Tibial nerve (tissue), 4 donors: ENCODE results near the gene ZNF560. TPM values are rescaled to one million over a fixed set of nuclear protein-coding genes. Genes with fewer than 3 reads are reported as not detected.

Experiments used
- DNase-seq, 2 donors: peaks; one replicate each; pipeline ENCODE4 v3.0.0-alpha.2; 2019; ENCODE audit warnings: low spot score in 2 of 2
- H3K27ac ChIP-seq, 4 donors: fragments of 200-600 bp; sonication (generic) in 3 of 4; one replicate each; pipeline ENCODE4 v1.5.1; 2017 to 2019; ENCODE audit warnings: mild to moderate bottlenecking in 1 of 4
- H3K27me3 ChIP-seq, 2 donors: fragments of 200-600 bp; sonication (generic) in 1 of 2; one replicate each; pipeline versions ENCODE4 v1.5.1 to v1.6.0; 2017 to 2019
- H3K36me3 ChIP-seq, 3 donors: fragments of 200-600 bp; sonication (generic); one replicate each; pipeline ENCODE4 v1.5.1; 2018 to 2019
- H3K4me1 ChIP-seq, 4 donors: fragments of 200-600 bp; sonication (generic) in 3 of 4; one replicate each; pipeline ENCODE4 v1.5.1; 2017 to 2019
- H3K4me3 ChIP-seq, 4 donors: fragments of 200-600 bp; sonication (generic) in 3 of 4; one replicate each; pipeline ENCODE4 v1.5.1; 2017 to 2019; ENCODE audit warnings: mild to moderate bottlenecking in 1 of 4, moderate library complexity in 1 of 4
- H3K9me3 ChIP-seq, 4 donors: fragments of 200-600 bp; sonication (generic) in 3 of 4; one replicate each; pipeline ENCODE4 v1.5.1; 2017 to 2019
- EP300 ChIP-seq, 2 donors: sonication (generic); formaldehyde crosslinking; IDR thresholded peaks; one replicate each; pipeline ENCODE4 v1.6.1; 2017; ENCODE audit warnings: antibody characterized with exemption in 2 of 2, mild to moderate bottlenecking in 1 of 2
- POLR2A ChIP-seq, 2 donors: fragments of 450-650 bp; IDR thresholded peaks; one replicate each; pipeline ENCODE4 v1.6.1; 2017; ENCODE audit warnings: antibody characterized with exemption in 2 of 2, mild to moderate bottlenecking in 2 of 2, moderate library complexity in 2 of 2
- WGBS, 2 donors: methylation state at CpG; one replicate each; pipeline ENCODE4 v1.1.5; 2018; 5-methylcytosine and 5-hydroxymethylcytosine counted together
- total RNA-seq, 4 donors: library from RNA; depleted of rRNA; stranded (reverse); fragments of >200 nt; gene quantifications; one replicate each; pipeline ENCODE4 v1.1.0, GENCODE V29; 2016
- TF ChIP-seq, protein P1 (sequence below), 5 experiments: fragments of 200-600 bp in 3 of 5; fragments of 450-650 bp in 2 of 5; sonication (generic) in 3 of 5; IDR thresholded peaks; one replicate each; pipeline ENCODE4 v1.5.1; 2016 to 2019; ENCODE audit warnings: antibody characterized with exemption in 5 of 5, mild to moderate bottlenecking in 3 of 5, moderate library complexity in 2 of 5

The ZNF560 gene
- total RNA-seq, 4 donors from 2014 or later, result not detected

DNA sequence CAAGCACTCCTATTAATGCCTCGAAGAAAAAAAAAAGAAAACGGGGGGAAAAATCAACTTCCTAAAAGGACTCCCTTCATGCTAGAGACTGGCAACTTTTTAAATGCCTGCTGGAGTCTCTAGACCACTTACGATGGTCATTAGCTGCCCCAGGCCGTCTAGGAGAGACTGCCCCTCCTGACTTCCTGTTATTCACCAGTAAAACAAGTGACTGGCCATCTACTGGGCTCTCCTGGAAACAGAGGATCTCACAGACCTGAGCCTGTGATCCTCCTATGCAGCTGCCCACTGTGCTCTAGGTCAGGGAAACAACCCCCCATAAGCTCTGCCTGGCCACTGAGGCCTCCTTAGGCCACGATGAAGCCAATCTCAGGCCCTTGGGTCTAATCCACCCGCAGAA is 70.5 kb downstream of the ZNF560 start:
- H3K9me3 ChIP-seq, result peaks cover 0 to 86% (median 7%) of the 10 kb centered on the region in 4 donors
- H3K4me1 ChIP-seq, result no peaks in the 10 kb centered on the region
- no peaks in the 10 kb centered on the region for H3K27me3 ChIP-seq
- H3K4me3 ChIP-seq, result no peak overlapping the region
- DNase-seq, result no peak
- H3K36me3 ChIP-seq, result peaks cover 0 to 100% (median 38%) of the 10 kb centered on the region in 3 donors
- TF ChIP-seq POLR2A (IDR thresholded peaks at IDR 0.05), result no peak
- TF ChIP-seq, protein P1, sequence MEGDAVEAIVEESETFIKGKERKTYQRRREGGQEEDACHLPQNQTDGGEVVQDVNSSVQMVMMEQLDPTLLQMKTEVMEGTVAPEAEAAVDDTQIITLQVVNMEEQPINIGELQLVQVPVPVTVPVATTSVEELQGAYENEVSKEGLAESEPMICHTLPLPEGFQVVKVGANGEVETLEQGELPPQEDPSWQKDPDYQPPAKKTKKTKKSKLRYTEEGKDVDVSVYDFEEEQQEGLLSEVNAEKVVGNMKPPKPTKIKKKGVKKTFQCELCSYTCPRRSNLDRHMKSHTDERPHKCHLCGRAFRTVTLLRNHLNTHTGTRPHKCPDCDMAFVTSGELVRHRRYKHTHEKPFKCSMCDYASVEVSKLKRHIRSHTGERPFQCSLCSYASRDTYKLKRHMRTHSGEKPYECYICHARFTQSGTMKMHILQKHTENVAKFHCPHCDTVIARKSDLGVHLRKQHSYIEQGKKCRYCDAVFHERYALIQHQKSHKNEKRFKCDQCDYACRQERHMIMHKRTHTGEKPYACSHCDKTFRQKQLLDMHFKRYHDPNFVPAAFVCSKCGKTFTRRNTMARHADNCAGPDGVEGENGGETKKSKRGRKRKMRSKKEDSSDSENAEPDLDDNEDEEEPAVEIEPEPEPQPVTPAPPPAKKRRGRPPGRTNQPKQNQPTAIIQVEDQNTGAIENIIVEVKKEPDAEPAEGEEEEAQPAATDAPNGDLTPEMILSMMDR (IDR thresholded peaks at IDR 0.05), result no peak
- TF ChIP-seq EP300 (IDR thresholded peaks at IDR 0.05), result no peak
- 66 to 77% methylated on average over 6 of the region's 6 CpGs for WGBS, 2 donors
- H3K27ac ChIP-seq, result no peak overlapping the region

Other genes starting within 250 kb of the ZNF560 start
- gene OR7E24, start 247.7 kb downstream of the ZNF560 start, total RNA-seq, result not detected
- gene ZNF699, start 188.8 kb downstream of the ZNF560 start, total RNA-seq, result 10 to 100 TPM; 15.0 to 26.7 (median 22.6) TPM
- gene ZNF559, start 174.4 kb downstream of the ZNF560 start, total RNA-seq, result 10 to 100 TPM; 12.9 to 45.2 (median 20.2) TPM
- gene ZNF177, start 135.6 kb downstream of the ZNF560 start, total RNA-seq, result 10 to 100 TPM in 1 of 4 donors, 1 to 10 TPM in 3; 1.4 to 12.9 (median 6.3) TPM
- gene ZNF266, start 63.0 kb downstream of the ZNF560 start, total RNA-seq, result 10 to 100 TPM; 22.6 to 38.6 (median 30.7) TPM
- gene ZNF426, start 40.0 kb upstream of the ZNF560 start, total RNA-seq, result 10 to 100 TPM; 10.5 to 13.7 (median 12.8) TPM
- gene ZNF121, start 85.9 kb upstream of the ZNF560 start, total RNA-seq, result 10 to 100 TPM; 27.4 to 39.8 (median 32.2) TPM
- gene ZNF561, start 122.6 kb upstream of the ZNF560 start, total RNA-seq, result 10 to 100 TPM; 19.4 to 30.3 (median 21.9) TPM
- 10 to 100 TPM; 17.9 to 31.6 (median 24.5) TPM for gene ZNF562, start 176.5 kb upstream of the ZNF560 start, total RNA-seq